ENCODE measurements around the gene COL18A1. TPM values are rescaled to one million over a fixed set of nuclear protein-coding genes. Genes with fewer than 3 reads are reported as not detected.
"Not testable (repeated sequence)": the region's sequence is repeated elsewhere in the genome, so short reads cannot be mapped to it uniquely, and the experiment has no call there.

Gene COL18A1
- total and polyA plus RNA-seq, 10 donors = 35.0 to 208 (median 86.4) TPM

DNA sequence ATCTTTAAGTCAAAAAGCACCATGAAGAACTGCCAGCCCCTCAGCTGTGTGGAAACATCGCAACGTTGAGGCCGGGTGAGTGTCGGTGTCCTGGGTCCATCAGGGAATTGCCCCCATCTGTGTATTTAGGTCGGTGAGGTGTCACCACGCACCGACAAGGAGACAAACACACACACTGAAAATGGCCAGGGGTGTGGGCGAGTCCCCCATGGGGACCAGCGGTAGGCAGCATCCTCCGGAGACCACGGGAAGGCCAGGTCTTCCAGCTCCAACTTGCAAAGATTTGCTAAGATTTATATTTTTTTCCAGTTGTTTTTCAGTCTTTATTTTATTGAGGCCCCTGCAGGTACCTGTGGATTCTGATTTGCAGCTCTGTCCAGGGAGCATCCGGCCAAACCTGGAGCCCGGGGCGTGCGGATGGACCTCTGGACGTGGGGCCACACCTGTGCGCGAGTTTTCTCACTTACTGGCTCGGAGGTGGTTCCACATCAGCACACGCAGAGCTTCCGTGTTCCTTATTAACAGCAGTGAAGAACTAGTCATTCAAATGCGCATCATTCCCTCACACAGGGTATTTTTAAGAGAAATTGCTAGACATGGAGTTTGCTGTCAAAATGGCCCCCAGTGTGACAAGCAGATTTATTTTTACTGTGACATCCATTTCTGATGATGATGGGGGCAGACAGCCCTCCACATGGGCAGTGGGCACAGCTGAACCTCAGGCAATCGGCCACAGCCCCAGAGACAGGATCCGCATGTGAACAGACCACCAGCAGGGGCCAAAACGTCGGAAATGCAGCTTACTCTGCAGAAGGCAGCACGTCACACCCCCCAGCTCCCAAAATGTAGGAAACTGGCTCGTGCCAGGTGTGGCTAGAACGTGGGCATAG is 154.5 kb downstream of the COL18A1 start:
- intact Hi-C loops (cut with DNase I; ENCODE audit: low total_unique reads) = no loop called here
- H3K36me3 ChIP-seq = no peaks in the 10 kb centered on the region
- H3K27me3 ChIP-seq (replicated peaks in 1 of 7) = peaks cover 0 to 18% (median 0%) of the 10 kb centered on the region in 7 donors

GRCh38 chr21:45560106-45561021 is 155.4 kb downstream of the COL18A1 start:
- peaks cover 0 to 18% (median 0%) of the 10 kb centered on the region in 7 donors for H3K27me3 ChIP-seq (replicated peaks in 1 of 7)
- peak; percentile 61 for DNase-seq
- TF ChIP-seq POLR2AphosphoS5 (IDR thresholded peaks at IDR 0.05) = no peak
- no peak for TF ChIP-seq CTCF (IDR thresholded peaks at IDR 0.05 in 8 of 11, conservative IDR thresholded peaks at IDR 0.05 in 3 of 11)
- no peak for TF ChIP-seq POLR2A (IDR thresholded peaks at IDR 0.05)
- 73 to 87% (median 85%) methylated on average over 20 to 30 of the region's 30 CpGs for WGBS, 5 donors
- intact Hi-C loops (cut with DNase I; ENCODE audit: low total_unique reads) = no loop called here
- H3K4me1 ChIP-seq = peaks cover 4 to 16% (median 14%) of the 10 kb centered on the region in 6 donors
- H3K9me3 ChIP-seq = peaks cover 0 to 5% (median 0%) of the 10 kb centered on the region in 8 donors
- H3K36me3 ChIP-seq = no peaks in the 10 kb centered on the region
- no peak overlapping the region for H3K27ac ChIP-seq
- H3K4me3 ChIP-seq = no peak overlapping the region

More for the DNA sequence above, 154.5 kb downstream of the COL18A1 start:
- H3K4me3 ChIP-seq = no peak overlapping the region
- TF ChIP-seq POLR2A (IDR thresholded peaks at IDR 0.05) (no peak), CTCF (IDR thresholded peaks at IDR 0.05 in 8 of 11, conservative IDR thresholded peaks at IDR 0.05 in 3 of 11) (no peak), POLR2AphosphoS5 (IDR thresholded peaks at IDR 0.05) (no peak)
- WGBS, 5 donors = 84 to 87% (median 85%) methylated on average over 28 to 29 of the region's 29 CpGs
- H3K9me3 ChIP-seq = peaks cover 0 to 5% (median 0%) of the 10 kb centered on the region in 8 donors
- peak; percentile 73 for DNase-seq
- H3K4me1 ChIP-seq = peaks cover 4 to 17% (median 14%) of the 10 kb centered on the region in 6 donors
- H3K27ac ChIP-seq = no peak overlapping the region

GRCh38 chr21:45561241-45561640 is 156.3 kb downstream of the COL18A1 start:
- WGBS, 5 donors = 68 to 98% (median 90%) methylated on average over 8 of the region's 8 CpGs
- DNase-seq; intact Hi-C loops (cut with DNase I; ENCODE audit: low total_unique reads); H3K4me3 ChIP-seq; H3K4me1 ChIP-seq; H3K36me3 ChIP-seq; H3K27me3 ChIP-seq (replicated peaks in 1 of 7); H3K27ac ChIP-seq; H3K9me3 ChIP-seq: not testable (repeated sequence)

DNA sequence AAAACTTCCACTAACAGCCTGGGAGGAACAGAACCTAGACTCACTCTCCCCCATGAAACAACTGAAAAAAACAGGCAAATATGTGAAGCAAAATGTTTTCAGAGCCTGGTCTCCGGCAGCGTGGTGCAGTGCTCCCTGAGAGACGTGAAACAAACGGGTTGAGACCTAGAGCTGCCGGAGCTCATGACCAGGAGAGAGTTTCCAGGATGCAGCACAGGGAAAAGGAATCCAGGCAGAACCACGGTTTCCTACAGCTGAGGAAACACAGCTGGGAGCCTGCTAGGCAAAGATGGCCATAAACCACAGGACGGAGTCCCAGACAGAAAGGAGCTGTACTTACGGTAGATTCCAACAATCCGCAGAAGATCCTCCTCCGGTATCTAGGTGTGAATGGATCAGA is 157.4 kb downstream of the COL18A1 start:
- 51 to 60% (median 51%) methylated on average over 10 of the region's 10 CpGs for WGBS, 5 donors
- Histone ChIP-seq H3K27ac (peak overlapping the region in 1 of 8 donors; percentile 35), H3K4me3 (peak overlapping the region in 1 of 8 donors; percentile 14), H3K4me1 (no peaks in the 10 kb centered on the region), H3K27me3 (replicated peaks in 1 of 7) (peaks cover 0 to 6% (median 0%) of the 10 kb centered on the region in 7 donors), H3K36me3 (no peaks in the 10 kb centered on the region), H3K9me3 (peaks cover 0 to 5% (median 0%) of the 10 kb centered on the region in 8 donors)
- no peak for DNase-seq
- TF ChIP-seq POLR2AphosphoS5 (IDR thresholded peaks at IDR 0.05) (no peak), CTCF (IDR thresholded peaks at IDR 0.05 in 8 of 11, conservative IDR thresholded peaks at IDR 0.05 in 3 of 11) (no peak), POLR2A (IDR thresholded peaks at IDR 0.05) (no peak)
- intact Hi-C loops (cut with DNase I; ENCODE audit: low total_unique reads) = no loop called here

Measured in spleen (tissue), 11 donors.